Dedifferentiated amniotic fluid mesenchymal stem cell (primary cell): Measurements from ENCODE around the gene DHRS9.

Source experiments
- DNase-seq: peaks from one replicate; pipeline ENCODE4 v3.0.0-alpha.2; 2016; ENCODE audit errors: extremely low spot score

Gene DHRS9

GRCh38 chr2:169065864-169066517, 3.4 kb upstream of the DHRS9 start:
- no peak for DNase-seq

- no peak for DNase-seq
Measured at GRCh38 chr2:169066897-169067296, 2.5 kb upstream of the DHRS9 start.

GRCh38 chr2:169069833-169070232, 470 bp downstream of the DHRS9 start:
- no peak for DNase-seq

GRCh38 chr2:169071455-169071854, 2.1 kb downstream of the DHRS9 start:
- DNase-seq: no peak

GRCh38 chr2:169072163-169072925, 3.0 kb downstream of the DHRS9 start:
- DNase-seq: no peak

- DNase-seq: no peak
Measured at GRCh38 chr2:169073211-169073962, 4.0 kb downstream of the DHRS9 start.

GRCh38 chr2:169073963-169074751, 4.8 kb downstream of the DHRS9 start:
- no peak for DNase-seq

GRCh38 chr2:169077674-169078240, 8.4 kb downstream of the DHRS9 start:
- no peak for DNase-seq

- no peak for DNase-seq
Measured at GRCh38 chr2:169080250-169081069, 11.1 kb downstream of the DHRS9 start.

- DNase-seq: no peak
Measured at GRCh38 chr2:169081551-169081950, 12.2 kb downstream of the DHRS9 start.

- DNase-seq: no peak
Measured at GRCh38 chr2:169082995-169083394, 13.6 kb downstream of the DHRS9 start.

- no peak for DNase-seq
Measured at GRCh38 chr2:169086893-169087467, 17.6 kb downstream of the DHRS9 start.

- DNase-seq: no peak
Measured at GRCh38 chr2:169087757-169088379, 18.5 kb downstream of the DHRS9 start.

GRCh38 chr2:169089182-169089581, 19.8 kb downstream of the DHRS9 start:
- DNase-seq: no peak

- DNase-seq: no peak
Measured at GRCh38 chr2:169090133-169090820, 20.9 kb downstream of the DHRS9 start.

- no peak for DNase-seq
Measured at GRCh38 chr2:169091256-169091655, 21.9 kb downstream of the DHRS9 start.

GRCh38 chr2:169091761-169092519, 22.6 kb downstream of the DHRS9 start:
- DNase-seq: no peak

- no peak for DNase-seq
Measured at GRCh38 chr2:169093535-169093934, 24.2 kb downstream of the DHRS9 start.
